Breast epithelium (tissue), 4 donors: Measurements from ENCODE around the gene GNA12. TPM values are rescaled to one million over a fixed set of nuclear protein-coding genes. Genes with fewer than 3 reads are reported as not detected.

Source experiments
- DNase-seq, 2 donors: peaks; one replicate each; pipeline ENCODE4 v3.0.0-alpha.2; 2019; ENCODE audit warnings: low spot score in 2 of 2
- H3K27ac ChIP-seq, 2 donors: fragments of 200-600 bp; sonication (generic) in 1 of 2; one replicate each; pipeline ENCODE4 v1.5.1; 2016 to 2019; ENCODE audit warnings: mild to moderate bottlenecking in 1 of 2
- H3K27me3 ChIP-seq, 2 donors: fragments of 200-600 bp; sonication (generic) in 1 of 2; one replicate each; pipeline versions ENCODE4 v1.5.1 to v1.6.0; 2017 to 2019; ENCODE audit warnings: control low read depth in 1 of 2, mild to moderate bottlenecking in 1 of 2
- H3K36me3 ChIP-seq: fragments of 200-600 bp; one replicate; pipeline ENCODE4 v1.5.1; 2019
- H3K4me1 ChIP-seq, 2 donors: fragments of 200-600 bp; sonication (generic); one replicate each; pipeline ENCODE4 v1.5.1; 2016 to 2019; ENCODE audit warnings: control low read depth in 1 of 2
- H3K4me3 ChIP-seq, 3 donors: fragments of 200-600 bp; sonication (generic); 1 replicate in 2 of 3; 2 replicates in 1 of 3; pipeline ENCODE4 v1.5.1; 2016 to 2019; ENCODE audit warnings: mild to moderate bottlenecking in 3 of 3, moderate library complexity in 2 of 3
- H3K9me3 ChIP-seq, 2 donors: fragments of 200-600 bp; sonication (generic) in 1 of 2; one replicate each; pipeline ENCODE4 v1.5.1; 2016 to 2019; ENCODE audit warnings: control low read depth in 1 of 2
- POLR2A ChIP-seq: fragments of 450-650 bp; IDR thresholded peaks from one replicate; pipeline ENCODE4 v1.6.1; 2016; ENCODE audit warnings: antibody characterized with exemption, mild to moderate bottlenecking, moderate library complexity
- POLR2AphosphoS5 ChIP-seq, 3 donors: sonication (generic); formaldehyde crosslinking; IDR thresholded peaks; one replicate each; pipeline ENCODE4 v1.6.1; 2017; ENCODE audit warnings: antibody characterized with exemption in 3 of 3
- intact Hi-C: fragments of 100-400 bp; cut with DNase I; formaldehyde crosslinking; loops from one replicate; pipeline ENCODE4 v1.15.1; 2023; ENCODE audit warnings: low total_unique reads
- total RNA-seq, 3 donors: library from RNA; depleted of rRNA; stranded (reverse); fragments of >200 nt; gene quantifications; one replicate each; pipeline ENCODE4 v1.1.0, GENCODE V29; 2016
- TF ChIP-seq, protein P1 (sequence below), 3 donors: fragments of 450-650 bp; IDR thresholded peaks; one replicate each; pipeline ENCODE4 v1.5.1; 2016 to 2017; ENCODE audit warnings: antibody characterized with exemption in 3 of 3, mild to moderate bottlenecking in 3 of 3, moderate library complexity in 3 of 3

GNA12 gene
- total RNA-seq, 3 donors from 2014 or later = 11.3 to 31.4 (median 24.9) TPM

DNA sequence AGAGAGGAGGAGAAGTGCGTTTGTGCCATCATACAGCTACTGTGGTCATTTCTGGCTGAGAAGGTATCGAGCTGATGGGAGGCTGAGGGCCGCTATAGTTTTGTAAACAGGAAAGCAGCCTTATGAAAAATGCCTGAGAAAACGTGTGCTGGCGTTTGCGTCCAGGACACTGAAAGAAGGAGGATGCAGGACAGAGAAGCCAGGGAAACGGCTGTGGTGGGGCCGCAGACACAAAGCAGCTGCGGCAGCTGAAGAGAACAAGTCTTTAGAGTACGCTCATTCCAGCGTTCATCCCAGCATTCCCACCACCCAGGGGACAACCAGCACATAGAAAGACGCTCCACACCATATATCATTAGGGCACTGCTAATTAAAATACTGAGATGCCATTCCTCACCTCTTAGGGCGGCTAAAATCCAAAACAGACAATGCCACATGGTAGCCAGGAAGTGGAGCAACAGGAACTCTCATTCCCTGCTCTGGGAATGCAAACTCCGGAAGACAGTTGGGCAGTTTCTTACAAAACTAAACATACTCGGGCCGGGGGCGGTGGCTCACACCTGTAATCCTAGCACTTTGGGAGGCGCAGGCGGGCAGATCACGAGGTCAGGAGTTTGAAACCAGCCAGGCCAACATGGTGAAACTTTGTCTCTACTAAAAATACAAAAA lies 18.4 kb downstream of the GNA12 start:
- no peak for DNase-seq
- no peaks in the 10 kb centered on the region for H3K36me3 ChIP-seq
- peaks cover 3 to 10% of the 10 kb centered on the region in 2 donors for H3K4me1 ChIP-seq
- no peak overlapping the region for H3K4me3 ChIP-seq
- no peaks in the 10 kb centered on the region for H3K9me3 ChIP-seq
- intact Hi-C loops = no loop called here
- no peaks in the 10 kb centered on the region for H3K27me3 ChIP-seq
- no peak for TF ChIP-seq POLR2AphosphoS5 (IDR thresholded peaks at IDR 0.05)
- TF ChIP-seq, protein P1, sequence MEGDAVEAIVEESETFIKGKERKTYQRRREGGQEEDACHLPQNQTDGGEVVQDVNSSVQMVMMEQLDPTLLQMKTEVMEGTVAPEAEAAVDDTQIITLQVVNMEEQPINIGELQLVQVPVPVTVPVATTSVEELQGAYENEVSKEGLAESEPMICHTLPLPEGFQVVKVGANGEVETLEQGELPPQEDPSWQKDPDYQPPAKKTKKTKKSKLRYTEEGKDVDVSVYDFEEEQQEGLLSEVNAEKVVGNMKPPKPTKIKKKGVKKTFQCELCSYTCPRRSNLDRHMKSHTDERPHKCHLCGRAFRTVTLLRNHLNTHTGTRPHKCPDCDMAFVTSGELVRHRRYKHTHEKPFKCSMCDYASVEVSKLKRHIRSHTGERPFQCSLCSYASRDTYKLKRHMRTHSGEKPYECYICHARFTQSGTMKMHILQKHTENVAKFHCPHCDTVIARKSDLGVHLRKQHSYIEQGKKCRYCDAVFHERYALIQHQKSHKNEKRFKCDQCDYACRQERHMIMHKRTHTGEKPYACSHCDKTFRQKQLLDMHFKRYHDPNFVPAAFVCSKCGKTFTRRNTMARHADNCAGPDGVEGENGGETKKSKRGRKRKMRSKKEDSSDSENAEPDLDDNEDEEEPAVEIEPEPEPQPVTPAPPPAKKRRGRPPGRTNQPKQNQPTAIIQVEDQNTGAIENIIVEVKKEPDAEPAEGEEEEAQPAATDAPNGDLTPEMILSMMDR (IDR thresholded peaks at IDR 0.05) = no peak
- TF ChIP-seq POLR2A = no peak
- peak overlapping the region; percentile 33 to 60 for H3K27ac ChIP-seq

DNA sequence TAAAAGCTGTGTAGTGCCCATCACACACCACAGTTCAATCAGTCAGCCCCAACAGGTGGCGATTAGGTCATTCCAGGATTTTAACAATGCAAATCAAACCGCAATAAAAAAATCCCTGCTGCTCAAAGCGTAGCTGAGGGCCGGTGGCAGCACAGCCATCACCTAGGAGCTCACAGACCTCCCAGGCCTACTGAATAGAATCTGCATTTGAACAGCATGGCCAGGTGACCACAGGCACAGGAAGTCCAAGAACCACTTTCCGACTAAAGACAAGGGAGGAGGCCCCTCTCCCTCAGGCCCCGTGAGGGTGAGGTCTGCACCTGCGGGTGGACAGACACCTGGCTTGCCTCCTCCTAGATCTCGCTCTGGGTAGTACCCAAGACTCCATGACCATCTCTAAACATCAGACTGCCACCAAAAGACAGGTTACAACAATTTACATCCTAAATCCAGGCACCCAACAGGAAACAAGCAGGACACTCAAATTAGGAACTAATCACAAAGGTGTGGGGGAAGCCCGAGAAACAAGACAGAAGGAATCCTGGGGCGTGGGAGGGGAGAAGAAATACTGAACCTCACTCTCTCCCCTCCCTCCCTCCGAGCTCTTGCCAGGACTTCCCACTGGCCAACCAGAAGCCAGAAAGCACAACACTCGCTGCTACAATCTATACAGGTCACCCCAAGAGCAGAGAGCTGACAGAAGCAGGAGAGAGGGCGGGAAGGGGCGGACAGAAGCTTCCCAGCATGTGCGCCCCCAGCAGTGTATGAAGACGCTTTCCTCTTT lies 19.2 kb downstream of the GNA12 start:
- Histone ChIP-seq H3K36me3 (no peaks in the 10 kb centered on the region), H3K4me1 (peaks cover 3 to 10% of the 10 kb centered on the region in 2 donors), H3K9me3 (no peaks in the 10 kb centered on the region), H3K4me3 (no peak overlapping the region), H3K27me3 (no peaks in the 10 kb centered on the region), H3K27ac (peak overlapping the region; percentile 33 to 60)
- no peak for DNase-seq
- no peak for TF ChIP-seq POLR2A
- TF ChIP-seq, protein P1 (IDR thresholded peaks at IDR 0.05) = no peak
- no peak for TF ChIP-seq POLR2AphosphoS5 (IDR thresholded peaks at IDR 0.05)
- intact Hi-C loops = no loop called here

DNA sequence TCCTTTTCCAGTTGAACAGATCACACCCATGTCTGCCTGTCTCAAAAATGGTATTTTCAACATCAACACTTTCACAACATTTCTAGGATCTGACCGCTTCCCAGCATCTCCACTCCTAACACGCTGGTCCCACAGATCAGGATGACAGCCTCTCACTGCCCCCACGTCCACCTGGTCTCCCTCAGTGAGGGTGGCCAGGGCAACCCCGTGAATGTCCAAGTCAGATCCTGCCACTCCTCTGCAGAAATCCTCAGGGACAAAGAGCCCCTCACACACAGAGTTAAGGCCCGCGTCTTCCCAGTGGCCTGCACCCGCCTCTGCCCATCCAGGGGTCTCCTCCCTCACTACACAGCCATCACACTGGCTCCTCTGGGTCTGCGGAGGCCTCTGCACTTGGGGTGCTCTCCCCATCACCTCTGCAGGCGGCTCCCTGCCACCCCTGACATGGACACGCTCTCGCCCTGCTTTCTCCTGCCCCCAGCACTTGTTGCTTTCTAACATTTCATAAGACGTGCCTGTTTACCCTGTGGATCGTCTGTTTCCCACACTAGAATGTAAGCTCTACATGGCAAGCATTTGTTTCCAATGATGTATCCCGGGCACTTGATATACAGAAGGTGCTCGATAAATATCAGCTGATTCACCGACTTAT lies 20.0 kb downstream of the GNA12 start:
- Histone ChIP-seq H3K9me3 (no peaks in the 10 kb centered on the region), H3K27ac (peak overlapping the region in 1 of 2 donors; percentile 60), H3K36me3 (no peaks in the 10 kb centered on the region), H3K4me3 (no peak overlapping the region), H3K4me1 (peaks cover 3 to 10% of the 10 kb centered on the region in 2 donors), H3K27me3 (no peaks in the 10 kb centered on the region)
- TF ChIP-seq POLR2AphosphoS5 (IDR thresholded peaks at IDR 0.05) (no peak), POLR2A (no peak)
- TF ChIP-seq, protein P1 (IDR thresholded peaks at IDR 0.05) = no peak
- DNase-seq = no peak
- intact Hi-C loops = no loop called here

DNA sequence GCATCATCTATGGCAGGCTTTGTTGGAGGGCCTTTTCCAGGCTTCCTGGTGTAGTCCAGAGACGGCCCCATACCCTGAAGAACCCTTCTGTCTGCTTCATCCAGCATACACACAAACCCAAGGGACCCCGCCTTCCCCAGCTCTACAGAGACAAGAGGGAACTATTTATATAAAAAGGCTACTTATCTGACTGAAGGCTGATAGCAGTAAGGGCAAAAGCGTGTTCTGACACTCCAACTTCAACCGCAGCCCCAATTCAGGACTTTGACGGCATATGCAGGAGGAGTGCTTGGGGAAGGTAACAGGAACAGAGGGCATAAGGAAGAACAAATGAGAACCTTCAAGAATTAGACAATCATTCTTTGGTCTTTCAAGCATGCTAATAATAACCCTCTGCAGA lies 21.0 kb downstream of the GNA12 start:
- no peaks in the 10 kb centered on the region for H3K36me3 ChIP-seq
- no peaks in the 10 kb centered on the region for H3K9me3 ChIP-seq
- peaks cover 3 to 10% of the 10 kb centered on the region in 2 donors for H3K4me1 ChIP-seq
- TF ChIP-seq, protein P1 (IDR thresholded peaks at IDR 0.05) = no peak
- no peak for TF ChIP-seq POLR2A
- no peak for TF ChIP-seq POLR2AphosphoS5 (IDR thresholded peaks at IDR 0.05)
- intact Hi-C loops = no loop called here
- H3K4me3 ChIP-seq = no peak overlapping the region
- no peaks in the 10 kb centered on the region for H3K27me3 ChIP-seq
- DNase-seq = no peak
- peak overlapping the region in 1 of 2 donors; percentile 36 for H3K27ac ChIP-seq
